CD4-positive, alpha-beta T cell treated with Interleukin-2 at 100 ng/mL for 4 hours (primary cell): ENCODE results near the gene CPA4.

Experiments used
- DNase-seq: peaks from one replicate; pipeline ENCODE4 v3.0.0-alpha.2; 2020; ENCODE audit warnings: low spot score

Gene CPA4

GRCh38 chr7:130345725-130346124, 52.8 kb downstream of the CPA4 start:
- no peak for DNase-seq

- no peak for DNase-seq
Observed at GRCh38 chr7:130346177-130346905, 53.4 kb downstream of the CPA4 start.

GRCh38 chr7:130346941-130347340, 54.0 kb downstream of the CPA4 start:
- no peak for DNase-seq

- no peak for DNase-seq
Observed at GRCh38 chr7:130349911-130350782, 57.2 kb downstream of the CPA4 start.

GRCh38 chr7:130350945-130351790, 58.2 kb downstream of the CPA4 start:
- DNase-seq: no peak

GRCh38 chr7:130351791-130352090, 58.8 kb downstream of the CPA4 start:
- DNase-seq: no peak

- DNase-seq: no peak
Observed at GRCh38 chr7:130352194-130353074, 59.5 kb downstream of the CPA4 start.

GRCh38 chr7:130353196-130353595, 60.2 kb downstream of the CPA4 start:
- no peak for DNase-seq

GRCh38 chr7:130356121-130356875, 63.3 kb downstream of the CPA4 start:
- no peak for DNase-seq

GRCh38 chr7:130356876-130357611, 64.1 kb downstream of the CPA4 start:
- no peak for DNase-seq

GRCh38 chr7:130358471-130358870, 65.5 kb downstream of the CPA4 start:
- no peak for DNase-seq

- DNase-seq: no peak
Observed at GRCh38 chr7:130359276-130359857, 66.4 kb downstream of the CPA4 start.

GRCh38 chr7:130360518-130360917, 67.6 kb downstream of the CPA4 start:
- no peak for DNase-seq

- no peak for DNase-seq
Observed at GRCh38 chr7:130361681-130362080, 68.7 kb downstream of the CPA4 start.

- DNase-seq: no peak
Observed at GRCh38 chr7:130362251-130362816, 69.4 kb downstream of the CPA4 start.

- no peak for DNase-seq
Observed at GRCh38 chr7:130363026-130363847, 70.3 kb downstream of the CPA4 start.

- DNase-seq: no peak
Observed at GRCh38 chr7:130364451-130364850, 71.5 kb downstream of the CPA4 start.

- DNase-seq: no peak
Observed at GRCh38 chr7:130365088-130365487, 72.1 kb downstream of the CPA4 start.
